Measurements from ENCODE around the gene RFX5.
A peak's percentile ranks its signal among the peaks of the same experiment; 100 is the strongest.
"Not testable (repeated sequence)": the region's sequence is repeated elsewhere in the genome, so short reads cannot be mapped to it uniquely, and the experiment has no call there.

RFX5 gene

DNA sequence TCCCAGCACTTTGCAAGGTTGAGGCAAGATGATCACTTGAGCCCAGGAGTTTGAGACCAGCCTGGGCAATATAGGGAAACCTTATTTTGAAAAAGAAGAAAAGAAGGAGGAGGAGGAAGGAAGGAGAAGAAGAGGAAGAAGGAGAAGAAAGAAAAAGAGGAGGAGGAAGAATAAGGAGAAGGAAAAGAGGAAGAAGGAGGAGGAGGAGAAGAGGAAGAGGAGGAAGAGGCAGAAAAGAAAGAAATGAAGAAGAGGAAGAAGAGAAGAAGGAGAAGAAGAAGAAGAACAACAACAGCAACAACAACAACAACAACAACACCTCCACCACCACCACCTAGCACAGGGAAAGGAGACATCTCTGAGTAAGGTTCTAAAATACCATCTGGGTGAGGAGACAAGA is 14.8 kb upstream of the RFX5 start:
- DNase-seq: no peak

DNA sequence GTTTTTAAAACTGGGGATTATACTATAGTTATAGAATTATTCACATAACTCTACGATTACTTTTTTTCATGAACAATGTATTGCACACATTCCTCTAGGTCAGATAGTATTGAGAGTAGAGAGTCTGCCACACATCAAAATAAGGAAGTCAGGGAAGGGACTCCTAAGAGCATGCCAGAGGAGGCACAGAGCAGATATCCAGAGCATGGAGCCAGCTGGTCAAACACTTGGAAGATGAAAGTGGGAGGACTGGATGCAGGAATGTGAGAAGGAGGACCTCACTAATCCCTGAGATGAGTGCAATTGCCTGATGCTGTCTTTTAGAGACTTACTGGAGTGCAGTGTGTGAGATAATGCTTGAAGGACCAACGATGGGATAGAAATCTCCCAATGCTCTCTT is 9.6 kb upstream of the RFX5 start:
- no peak for DNase-seq

DNA sequence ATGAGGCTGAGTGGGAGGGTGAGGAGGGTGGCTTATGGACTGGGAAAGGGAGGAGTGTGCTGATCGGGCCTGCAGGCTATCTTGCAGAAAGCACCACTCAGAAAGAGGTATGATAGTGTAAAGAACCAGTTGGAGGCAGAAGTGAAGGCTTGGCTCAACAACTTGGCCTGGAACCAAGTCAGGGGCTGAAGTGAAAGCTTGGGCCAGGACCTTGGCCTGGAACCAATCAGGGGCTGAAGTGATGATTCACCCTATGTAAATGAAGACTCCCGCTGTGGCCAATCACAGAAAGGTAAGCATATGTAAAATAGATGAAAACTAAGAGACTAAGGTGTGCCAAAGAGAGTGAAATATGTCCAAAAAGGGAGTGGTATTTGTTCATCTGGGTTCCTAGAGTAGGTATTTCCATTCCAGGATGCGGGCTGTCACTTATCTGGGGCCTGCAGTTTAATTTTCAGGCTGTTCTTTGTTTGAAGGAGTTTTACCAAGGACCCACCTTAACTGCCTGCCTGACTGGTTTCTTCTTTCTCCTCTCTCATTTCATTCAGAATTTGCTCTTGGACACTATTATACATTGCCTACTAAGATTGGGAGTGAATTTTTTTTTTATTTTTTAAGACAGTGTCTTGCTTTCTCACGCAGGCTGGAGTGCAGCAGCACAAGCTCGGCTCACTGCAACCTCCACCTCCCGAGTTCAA is 5.1 kb upstream of the RFX5 start:
- no peak for DNase-seq

DNA sequence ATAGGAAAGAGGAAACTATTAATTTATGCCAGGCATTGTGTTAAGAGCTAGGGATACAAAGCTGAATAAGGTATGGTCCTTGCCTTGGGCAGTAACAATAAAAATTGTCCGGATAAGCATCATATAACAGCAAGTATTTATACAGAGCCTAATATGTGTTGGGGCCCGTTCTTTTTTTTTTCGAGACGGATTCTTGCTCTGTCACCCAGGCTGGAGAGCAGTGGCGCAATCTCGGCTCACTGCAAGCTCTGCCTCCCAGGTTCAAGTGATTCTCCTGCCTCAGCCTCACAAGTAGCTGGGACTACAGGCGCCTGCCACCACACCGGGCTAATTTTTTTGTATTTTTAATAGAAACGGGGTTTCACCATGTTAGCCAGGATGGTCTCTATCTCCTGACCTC is 3.3 kb upstream of the RFX5 start:
- DNase-seq: not testable (repeated sequence)

DNA sequence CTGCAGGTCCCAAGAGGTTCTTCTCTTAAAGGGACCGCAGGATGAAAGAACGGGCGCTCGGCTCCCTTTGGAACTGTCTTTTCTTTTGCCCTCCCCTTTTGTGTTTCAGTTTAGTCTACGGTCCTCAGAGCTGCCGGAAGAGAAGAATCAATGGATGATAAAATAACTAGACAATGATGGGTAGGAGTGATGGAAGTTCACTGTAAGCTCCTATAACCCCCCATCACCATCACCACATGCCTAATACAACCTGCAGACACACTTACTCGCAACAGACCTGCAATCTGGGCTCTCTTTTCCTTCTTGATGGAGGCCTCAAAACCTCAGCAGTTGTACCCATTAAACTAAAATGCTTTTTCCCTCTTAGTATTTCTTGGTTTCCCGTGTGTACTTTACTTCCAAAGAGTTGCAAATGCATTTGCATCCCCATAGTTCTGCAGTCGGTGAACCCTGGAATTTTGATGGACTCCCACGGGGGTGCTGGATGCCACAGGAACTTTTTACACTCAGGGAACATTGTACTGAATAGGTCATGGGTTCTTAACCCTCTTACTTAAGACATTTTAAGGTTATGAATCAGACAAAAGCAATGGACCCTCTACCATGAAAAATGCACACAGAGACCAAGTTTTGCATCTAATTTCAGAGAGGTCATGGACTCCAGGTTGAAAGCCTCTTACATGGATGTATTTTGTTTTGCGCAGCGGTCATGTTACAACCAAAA is 633 bp upstream of the RFX5 start:
- no peak for DNase-seq

DNA sequence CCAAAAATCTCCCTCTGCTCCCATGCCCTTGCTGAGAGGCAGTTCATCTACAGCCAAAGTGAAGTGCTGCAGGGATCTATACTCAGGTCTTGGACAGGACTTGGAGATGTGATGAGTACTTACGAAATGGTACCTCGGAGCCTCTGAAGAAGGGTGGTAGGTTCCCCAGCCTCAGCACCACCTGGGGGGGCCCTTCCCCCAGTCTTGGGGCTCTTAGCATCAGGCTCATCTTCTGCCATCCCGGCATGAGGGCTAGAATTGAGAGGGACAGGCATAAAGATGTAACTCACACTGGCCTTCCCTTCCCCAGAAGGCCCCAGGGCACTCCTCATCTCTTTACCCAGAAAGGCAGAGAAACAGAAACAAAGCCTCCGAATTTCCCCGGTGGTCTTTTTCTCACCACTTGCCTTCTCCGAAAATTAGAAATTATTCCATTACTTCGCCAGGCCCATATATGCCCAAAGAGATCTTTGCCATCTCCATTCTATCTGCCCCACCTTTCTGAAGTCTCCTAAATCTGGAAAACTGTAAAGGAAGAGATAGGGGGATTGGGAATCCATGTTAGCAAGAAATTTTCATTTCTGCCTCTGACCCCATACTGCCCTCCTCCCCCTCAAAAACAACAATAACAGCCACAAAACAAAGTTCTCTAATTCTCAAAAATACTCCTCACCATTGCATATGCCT is 827 bp downstream of the RFX5 start:
- no peak for DNase-seq

DNA sequence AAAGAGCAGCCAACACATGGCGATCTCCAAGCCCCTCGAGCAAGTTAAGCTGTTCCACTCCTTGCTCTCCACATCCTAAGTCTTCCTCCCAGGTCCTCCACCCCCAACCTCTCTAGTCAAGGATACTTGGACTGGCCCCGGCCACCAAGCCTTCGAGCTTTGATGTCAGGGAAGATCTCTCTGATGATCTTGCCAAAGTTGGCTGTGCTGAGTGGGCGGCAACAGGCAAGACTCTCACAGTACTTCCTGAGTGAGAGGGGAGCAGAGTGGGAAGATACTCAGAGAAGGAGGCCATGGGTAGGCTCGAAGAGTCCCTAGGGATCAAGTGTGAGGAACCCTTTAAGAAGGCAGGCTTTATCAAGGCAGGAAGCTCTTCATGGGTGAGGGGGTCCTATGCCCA is 2.8 kb downstream of the RFX5 start:
- DNase-seq: no peak

DNA sequence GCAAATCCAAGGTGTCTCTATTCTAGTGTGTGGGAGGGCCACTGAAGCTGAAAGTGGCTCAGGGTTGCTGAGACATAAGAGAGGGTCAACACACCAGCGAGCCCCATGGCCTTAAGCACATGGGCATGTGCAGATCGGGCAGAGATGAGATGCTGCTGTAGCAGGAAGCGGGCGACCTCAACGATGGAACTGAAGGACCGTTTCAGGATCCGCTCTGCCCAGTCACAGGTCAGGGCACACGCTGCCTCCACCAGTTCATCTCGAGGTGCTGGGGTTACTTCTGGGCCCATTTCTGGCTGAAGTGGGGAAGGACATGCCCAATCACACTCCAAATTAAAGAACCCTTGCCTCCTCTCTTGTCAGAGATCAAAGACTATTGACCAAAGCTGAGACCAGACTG is 3.5 kb downstream of the RFX5 start:
- DNase-seq: no peak

DNA sequence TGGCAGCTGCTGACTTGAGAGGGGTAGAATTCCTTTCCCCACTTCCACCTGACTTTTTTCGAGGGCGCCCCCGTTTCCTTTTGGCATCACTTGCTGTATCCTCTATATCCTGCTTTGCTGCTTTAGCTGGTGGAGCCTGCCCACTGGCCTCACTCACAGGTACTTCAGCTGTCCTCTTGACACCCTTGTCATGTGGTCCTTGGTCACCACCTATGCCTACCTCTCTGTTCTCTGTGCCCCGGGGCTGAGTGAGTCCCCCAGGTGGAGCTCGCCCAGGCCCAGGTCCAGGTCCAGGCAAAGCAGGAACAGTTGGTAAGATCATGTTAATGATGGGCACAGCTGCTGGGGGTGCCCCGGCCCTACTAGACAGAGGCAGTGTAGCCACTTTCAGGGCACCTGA is 4.5 kb downstream of the RFX5 start:
- DNase-seq: no peak

DNA sequence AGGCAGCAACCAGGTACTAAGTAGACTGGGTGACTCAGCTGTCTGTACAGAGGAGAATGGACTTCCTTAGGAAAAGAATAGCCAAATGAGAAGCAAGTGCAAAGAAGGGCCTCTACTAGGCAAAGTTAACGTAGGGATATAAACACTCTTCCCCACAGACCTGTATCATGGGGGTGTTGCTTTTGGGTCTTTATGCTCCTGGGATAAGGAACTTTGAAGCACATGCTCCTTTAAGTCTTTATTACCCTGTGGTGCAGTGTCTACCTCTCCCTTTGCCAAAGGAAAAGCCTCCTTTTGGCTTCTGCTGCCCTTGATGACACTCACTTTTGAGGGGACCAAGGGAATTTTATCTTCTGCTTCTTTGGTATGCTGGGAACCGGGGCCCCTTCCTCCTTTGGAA is 5.0 kb downstream of the RFX5 start:
- DNase-seq: no peak

DNA sequence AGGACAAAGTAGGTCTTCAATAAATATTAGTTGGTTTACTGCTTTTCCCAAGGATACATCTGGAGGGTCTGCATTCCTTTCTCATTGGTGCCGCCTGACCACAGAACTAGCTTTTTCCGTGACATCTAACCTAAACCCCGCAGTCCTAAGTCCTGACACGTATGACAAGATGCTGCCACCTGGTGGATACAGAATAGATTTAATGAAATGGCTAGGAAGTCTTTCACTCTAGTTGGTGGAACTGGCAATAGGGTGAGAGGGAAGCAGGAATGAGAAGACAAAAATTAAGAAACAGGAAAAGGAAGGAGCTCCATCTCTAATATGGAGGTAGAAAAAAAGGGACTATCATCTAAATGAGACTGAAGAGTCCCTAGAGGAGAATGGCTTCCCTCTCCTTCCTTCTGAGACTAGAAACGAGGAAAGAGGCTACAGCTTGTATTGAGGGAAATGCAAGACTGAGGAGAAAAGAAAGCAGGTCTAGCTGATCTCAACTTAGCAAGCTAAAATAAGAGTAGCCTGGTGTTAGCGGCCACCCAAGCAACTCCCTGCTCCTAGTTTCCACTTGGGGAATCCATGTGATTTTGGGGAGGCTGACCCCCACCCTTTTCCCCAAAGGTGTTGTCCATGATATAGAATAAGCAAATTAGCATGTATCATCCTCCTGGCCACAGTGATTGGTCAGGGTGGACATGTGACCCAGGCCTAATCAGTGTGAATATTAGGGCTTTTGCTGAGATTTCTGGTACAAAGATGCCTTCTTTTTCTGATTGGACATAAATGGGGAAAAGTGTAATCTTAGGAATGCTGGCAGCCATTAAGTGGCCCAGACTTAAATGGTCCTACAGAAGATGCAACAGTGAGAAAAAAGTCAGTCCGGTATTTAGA is 5.9 kb downstream of the RFX5 start:
- DNase-seq: peak; percentile 92 to 97

DNA sequence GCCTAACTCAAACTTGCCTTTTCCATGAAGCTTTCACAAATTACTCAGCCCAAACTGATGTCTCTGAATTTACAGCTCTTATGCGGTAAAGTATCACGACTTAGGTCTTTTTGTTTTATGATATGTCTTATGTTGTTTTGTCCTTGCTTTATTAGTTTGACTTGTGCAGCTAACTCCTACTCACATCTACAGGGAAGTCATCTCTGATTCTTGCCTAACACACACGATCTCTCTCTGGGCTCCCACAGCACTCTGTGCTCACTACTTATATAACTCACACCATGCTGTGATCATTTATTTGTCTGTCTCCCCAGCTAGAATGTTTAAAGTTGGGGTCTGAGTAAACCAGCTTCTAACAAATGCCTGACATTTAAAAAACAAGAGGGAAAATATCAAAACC is 10.5 kb downstream of the RFX5 start:
- no peak for DNase-seq

DNA sequence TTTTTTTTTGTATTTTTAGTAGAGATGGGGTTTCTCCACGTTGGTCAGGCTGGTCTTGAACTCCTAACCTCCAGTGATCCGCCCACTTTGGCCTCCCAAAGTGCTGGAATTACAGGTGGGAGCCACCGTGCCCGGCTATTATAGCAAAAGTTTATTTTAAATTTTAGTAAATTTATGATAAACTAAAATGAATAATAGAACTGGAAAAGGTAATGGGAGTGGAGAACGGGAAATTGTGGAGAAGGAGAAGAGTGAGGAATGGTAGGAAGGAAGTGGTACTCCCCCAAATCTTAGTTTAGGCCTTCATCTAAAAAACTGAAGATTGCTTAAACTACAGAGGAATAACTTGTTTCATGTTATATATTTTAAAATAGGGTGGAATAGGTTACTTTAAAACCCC is 12.2 kb downstream of the RFX5 start:
- DNase-seq: no peak

DNA sequence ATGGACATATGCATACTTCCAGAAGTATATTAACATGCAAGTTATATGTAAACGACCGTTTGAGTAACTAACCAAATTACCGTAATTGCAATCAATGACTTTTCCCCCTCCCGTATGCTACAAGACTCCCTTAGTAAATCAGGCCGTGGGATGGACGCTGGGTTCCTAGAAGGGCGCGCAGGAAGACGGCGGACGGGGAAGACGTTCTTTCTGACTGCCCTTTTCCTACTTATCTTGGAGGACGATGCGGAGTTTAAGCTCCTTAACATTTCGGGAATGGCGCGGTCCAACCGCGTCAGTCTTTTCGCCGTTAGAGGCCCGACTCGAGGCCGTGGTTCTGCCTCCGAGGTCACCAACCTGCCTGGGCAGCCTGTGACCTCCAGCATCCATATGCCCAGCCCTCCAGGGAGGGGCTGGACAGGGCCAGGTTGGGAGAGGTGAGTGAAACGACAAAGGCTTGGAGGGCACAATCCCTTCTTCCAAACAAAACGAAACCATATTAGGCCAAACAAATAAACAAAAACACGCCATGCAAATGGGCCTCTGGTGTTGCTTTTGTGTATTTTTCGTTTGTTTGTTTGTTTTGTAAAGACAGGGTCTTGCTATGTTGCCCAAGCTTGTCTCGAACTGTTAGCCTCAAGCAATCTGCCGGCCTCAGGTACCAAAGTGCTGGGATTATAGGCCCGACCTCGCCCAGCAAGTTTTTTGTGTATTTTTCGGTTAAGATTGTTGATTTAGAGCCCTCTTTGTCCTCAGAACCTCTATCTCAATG is 19.0 kb downstream of the RFX5 start:
- DNase-seq: peak in 1 of 2 experiments; percentile 70

DNA sequence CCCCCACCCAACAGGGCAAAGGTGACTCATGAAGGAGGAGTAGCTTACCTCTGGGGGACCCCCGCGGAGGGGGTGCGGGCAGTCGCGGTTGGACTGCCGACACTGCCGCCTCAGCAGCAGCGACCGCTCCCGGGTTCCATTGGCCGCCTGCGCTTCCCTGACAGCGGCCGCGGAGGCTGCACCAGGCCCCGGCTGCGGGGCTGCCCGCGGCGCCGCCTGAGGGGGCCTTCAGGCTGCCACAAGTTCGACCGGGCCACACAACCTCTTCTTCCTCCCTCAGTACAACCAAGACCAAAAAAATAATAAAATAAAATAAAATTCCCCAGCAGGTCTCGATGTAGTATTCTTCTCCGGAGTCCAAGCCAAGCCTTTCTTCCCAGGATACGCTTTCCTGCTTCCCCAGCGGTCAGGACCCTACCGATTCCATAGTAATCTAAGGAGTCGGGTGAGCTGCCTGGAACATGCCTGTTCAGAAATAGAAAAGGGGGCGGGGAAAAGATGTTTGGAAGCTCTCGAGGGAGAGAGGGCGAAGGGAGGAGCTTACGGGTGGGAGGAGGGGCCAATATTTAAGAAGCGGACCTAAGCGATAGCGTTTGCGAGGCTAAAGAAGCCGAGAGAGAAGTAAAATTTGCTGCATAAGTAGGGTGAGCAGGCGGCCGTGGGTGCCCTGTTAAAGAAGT is 19.7 kb downstream of the RFX5 start, which contains the start of gene PI4KB:
PI4KB (minus strand) TSS at position 194 of the 680 bp plus-strand sequence. CDS start 10,935 bp downstream, outside the sequence.
- peak; percentile 100 for DNase-seq

DNA sequence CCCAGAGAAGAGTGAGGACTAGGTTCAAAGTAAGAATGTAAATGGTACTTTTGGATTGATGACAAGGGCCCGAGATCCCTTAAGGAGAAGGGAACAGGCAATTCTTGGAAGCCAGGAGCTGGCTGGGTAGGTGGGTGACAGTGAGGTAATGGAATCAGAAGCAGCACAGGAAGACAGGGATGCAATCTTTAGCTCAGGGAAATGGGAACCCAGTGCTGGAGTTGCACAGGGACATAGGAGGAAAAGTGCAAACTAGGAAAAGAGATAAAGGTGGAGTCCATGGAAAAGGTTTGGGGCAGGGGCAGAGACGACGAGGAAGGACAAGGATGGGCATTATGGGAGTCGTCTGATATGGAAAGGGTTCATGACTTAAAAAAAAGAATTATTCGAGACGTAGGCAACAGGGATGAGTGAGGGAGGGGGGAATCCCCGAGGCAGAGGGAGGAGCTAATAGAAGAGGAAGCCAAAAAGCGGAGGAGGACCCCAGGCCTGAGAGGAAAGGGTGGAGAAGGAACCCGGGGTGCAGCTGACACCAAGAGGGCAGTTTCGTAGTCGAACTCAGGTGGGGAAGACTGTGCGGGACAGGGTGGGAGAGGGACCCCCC is 20.3 kb downstream of the RFX5 start:
- DNase-seq: peak in 1 of 2 experiments; percentile 41

DNA sequence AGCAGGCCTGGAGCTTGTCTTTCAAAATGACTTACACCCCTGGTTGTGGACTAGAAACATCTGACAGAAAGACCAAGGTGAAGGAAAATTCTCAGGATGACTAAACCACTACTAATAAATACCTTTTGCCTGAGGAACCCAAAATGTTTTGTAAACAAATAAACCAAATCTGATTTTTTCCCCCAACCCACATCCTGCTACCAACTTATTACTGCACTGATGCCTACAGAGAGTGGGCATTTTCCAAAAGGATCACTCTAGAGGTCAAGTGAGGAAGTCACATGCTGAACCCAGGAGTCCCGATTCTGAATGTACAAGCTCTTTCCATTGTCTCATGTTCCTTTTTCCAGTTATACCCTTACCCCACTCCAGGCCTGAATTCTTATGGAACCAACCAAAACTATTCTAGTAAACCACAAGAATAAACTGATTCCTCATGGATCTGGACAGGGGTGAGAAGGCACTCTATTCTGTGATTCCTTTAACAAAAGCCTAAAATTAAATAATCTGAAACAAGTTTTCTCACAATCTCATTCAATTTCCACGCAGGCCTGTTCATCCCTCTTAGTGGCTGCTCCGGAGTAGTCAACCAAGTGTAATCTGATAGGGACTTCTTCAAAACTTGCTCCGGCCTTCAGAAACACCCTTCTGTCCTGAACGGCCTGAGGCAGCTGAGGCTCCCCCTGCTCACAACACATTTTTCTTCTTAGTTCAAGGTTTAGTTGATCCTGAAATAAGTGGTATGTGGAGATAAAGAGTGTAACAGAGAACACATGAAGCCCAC is 21.2 kb downstream of the RFX5 start:
- no peak for DNase-seq

DNA sequence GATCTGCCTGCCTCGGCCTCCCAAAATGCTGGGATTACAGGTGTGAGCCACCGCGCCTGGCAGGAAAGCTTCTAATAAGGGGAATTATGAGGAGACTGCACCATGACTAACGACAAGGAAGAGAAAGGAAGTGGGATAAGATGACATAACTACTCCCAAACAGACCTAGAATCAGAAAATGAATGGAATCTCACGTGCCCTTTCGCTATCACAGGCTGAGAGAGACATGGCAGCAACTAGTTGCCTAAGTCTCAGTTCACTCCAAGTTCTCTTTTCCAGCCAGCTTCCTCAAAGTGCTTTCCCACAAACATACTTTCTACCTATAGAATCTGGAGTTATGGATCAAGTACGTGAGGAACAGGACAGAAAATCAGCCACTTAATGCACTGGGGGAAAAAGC is 21.8 kb downstream of the RFX5 start:
- no peak for DNase-seq

DNA sequence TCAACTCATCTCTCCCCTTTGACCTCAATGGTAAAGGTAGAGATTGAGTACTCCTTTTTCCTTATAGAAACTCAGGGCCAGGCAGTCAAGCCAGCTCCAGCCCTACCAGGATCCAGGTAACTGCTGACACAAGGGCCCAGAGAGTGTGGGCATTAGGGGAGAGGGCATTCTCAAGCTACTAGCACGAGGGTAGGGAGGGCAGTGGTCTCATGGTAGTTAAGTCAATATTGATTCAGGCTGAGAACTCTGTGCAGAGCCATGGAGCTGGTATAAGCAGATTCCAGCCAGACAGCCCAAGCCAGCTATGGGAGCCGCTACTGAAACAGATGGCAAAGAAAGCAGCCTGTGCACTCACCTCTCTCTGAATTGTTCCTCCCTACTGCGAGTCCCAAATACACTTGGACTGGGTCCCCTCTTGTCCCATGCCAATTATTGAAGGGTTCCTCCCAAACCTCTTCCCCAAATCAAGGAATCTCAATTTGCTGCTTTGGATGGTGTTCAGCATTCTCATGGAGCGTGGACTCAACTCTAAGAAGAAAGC is 22.6 kb downstream of the RFX5 start:
- no peak for DNase-seq

DNA sequence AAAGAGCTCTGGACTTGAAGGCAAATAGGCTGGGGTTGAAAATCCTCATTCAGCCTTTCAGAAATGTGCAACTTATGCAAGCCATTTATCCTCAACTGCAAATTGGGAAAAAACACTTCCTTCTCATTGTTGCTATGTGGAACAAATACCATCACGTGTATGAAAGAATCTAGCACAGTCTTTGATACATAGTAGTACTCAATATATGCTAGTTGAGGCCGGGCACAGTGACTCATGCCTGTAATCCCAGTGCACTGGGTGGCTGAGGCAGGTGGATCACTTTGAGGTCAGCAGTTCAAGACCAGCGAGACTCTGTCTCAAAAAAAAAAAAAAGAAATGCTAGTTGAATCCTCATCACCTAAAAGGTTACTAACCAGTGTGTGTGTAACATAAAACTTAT is 28.1 kb downstream of the RFX5 start:
- DNase-seq: no peak

All from SHP77 (cell line).